D341Med (cell line): ENCODE data around the gene FAM47C.
A peak's percentile ranks its signal among the peaks of the same experiment; 100 is the strongest.
"Not testable (repeated sequence)": the region's sequence is repeated elsewhere in the genome, so short reads cannot be mapped to it uniquely, and the experiment has no call there.

Experiments used
- DNase-seq: peaks from one replicate; pipeline ENCODE4 v3.0.0; 2012; ENCODE audit warnings: low spot score

The FAM47C gene

GRCh38 chrX:37008182-37008581 lies at the start of gene FAM47C:
Gene FAM47C, plus strand, starts transcription at chrX:37008366. Its CDS starts 45 bp downstream, at chrX:37008411.
- DNase-seq: not testable (repeated sequence)

- DNase-seq: no peak
Measured at GRCh38 chrX:36961590-36961989, 46.6 kb upstream of the FAM47C start.

- no peak for DNase-seq
Measured at GRCh38 chrX:36963069-36963808, 44.9 kb upstream of the FAM47C start.

DNA sequence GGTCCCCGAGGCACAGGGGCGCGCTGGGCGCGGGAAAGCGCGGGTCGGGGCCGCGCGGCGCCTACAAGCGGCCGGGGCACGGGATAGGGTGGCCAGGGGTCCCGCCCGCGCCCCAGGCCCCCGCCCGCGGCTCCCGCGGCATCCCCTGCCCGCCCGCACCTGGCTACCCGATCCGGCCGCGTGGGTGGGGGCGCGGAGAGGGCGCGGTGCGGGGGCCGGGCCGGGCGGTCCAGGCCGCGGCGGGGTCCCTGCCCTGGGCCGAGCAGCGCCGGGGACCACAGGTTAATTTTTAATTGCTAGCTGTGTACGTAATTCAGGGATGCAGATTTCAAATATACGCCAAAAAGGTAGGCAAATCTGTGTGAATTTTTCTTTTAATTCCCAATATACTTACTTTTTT lies 44.3 kb upstream of the FAM47C start:
- DNase-seq: no peak

GRCh38 chrX:36973575-36973974 lies 34.6 kb upstream of the FAM47C start:
- DNase-seq: no peak

- no peak for DNase-seq
Measured at GRCh38 chrX:36974911-36975310, 33.3 kb upstream of the FAM47C start.

DNA sequence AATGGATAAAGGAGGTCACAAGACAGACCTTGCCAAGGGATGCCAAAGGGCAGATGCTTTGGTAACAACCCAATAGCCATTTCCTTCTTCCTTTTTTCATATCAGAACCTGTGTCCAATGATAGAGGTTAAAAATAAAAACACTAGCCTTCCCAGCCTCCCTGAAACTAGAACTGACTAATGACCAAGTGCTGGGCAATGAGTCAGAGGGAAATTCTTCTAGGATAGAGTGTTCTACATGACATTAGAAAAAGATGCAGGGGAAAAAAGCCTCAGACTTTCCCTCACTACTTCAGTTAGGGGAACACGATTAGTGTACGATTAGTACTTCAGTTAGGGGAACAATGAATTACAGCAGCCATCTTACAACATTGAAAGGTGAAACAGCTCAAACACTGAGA lies 29.3 kb upstream of the FAM47C start:
- no peak for DNase-seq

- no peak for DNase-seq
Measured at GRCh38 chrX:36983831-36984230, 24.3 kb upstream of the FAM47C start.

DNA sequence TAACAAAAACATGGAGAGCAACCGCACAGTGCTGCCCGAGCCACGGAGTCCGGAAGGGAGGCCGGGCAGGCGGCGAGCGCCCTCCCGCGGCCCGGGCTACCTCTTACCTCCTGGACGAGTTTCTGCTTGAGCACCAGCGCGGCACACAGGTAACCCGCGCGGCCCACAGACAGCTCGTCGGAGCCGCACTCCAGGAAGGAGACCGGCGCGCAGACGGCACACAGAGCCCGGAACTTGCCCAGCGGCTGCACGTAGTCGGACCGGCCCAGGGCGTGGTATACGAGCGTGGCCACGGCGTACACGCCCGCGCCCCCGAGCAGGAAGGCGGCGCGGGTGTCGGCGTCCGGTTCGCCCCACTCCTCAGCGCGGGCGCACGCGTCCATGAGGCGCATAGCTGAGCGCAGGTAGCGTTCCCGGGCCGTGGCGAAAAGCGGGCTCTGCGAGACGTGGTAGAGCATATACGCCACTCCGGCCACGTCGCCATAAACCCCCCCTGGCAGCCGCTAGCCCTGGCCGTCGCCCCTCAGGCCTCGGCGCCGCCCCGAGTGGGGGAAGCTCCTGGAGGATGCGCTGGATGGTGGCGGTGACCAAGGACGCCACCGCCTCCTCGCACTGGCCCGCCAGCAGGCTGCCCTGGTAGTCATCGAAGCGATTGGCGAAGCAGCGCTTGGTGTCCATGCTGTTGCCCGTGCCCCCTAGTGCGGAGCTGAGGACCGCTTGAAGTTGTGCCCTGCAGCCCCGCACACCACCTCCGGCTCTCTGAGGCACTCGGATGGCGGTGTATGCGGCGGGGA lies 22.6 kb upstream of the FAM47C start:
- peak; percentile 33 for DNase-seq

GRCh38 chrX:36986231-36986630 lies 21.9 kb upstream of the FAM47C start:
- DNase-seq: no peak

GRCh38 chrX:36987212-36987611 lies 21.0 kb upstream of the FAM47C start:
- DNase-seq: not testable (repeated sequence)

DNA sequence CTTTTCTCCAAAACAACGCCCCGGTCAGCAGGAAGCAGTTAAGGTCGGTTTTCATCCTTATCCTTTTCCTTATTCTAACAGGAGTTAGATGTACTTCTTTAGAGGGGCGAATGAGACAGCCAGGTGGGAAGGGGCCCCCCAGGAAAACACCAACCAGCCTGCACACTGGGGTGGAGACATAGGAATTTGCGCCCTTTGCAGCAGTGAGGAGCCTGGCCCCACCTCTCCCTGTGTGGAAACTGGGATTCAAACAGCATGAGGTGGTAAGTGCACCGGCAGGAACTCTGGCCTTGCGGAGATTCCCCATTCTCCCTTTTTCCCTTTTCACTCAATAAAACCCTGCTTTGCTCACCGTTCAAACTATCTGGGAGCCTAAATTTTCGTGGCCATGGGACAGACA lies 8.0 kb upstream of the FAM47C start:
- no peak for DNase-seq

GRCh38 chrX:37010496-37010895 lies 2.3 kb downstream of the FAM47C start:
- no peak for DNase-seq

DNA sequence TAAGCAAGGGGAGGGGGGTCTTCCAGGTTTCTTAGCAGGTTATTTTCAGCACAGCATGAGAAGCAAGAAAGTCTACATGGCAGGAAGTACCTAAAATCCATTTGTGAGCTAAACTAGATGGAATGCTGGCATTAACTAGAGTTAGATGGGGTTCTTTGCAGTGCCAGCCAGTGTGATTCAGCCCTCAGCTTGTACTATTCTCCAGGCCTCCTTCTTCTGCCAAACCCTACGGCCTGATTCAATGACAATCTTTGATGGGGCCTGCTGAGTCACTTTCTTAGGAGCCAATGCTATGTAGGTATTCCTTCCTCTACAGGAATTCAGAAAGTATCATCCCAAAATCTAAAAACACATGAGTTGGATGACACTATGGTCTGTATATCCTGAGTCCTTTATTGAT lies 26.1 kb downstream of the FAM47C start:
- not testable (repeated sequence) for DNase-seq

DNA sequence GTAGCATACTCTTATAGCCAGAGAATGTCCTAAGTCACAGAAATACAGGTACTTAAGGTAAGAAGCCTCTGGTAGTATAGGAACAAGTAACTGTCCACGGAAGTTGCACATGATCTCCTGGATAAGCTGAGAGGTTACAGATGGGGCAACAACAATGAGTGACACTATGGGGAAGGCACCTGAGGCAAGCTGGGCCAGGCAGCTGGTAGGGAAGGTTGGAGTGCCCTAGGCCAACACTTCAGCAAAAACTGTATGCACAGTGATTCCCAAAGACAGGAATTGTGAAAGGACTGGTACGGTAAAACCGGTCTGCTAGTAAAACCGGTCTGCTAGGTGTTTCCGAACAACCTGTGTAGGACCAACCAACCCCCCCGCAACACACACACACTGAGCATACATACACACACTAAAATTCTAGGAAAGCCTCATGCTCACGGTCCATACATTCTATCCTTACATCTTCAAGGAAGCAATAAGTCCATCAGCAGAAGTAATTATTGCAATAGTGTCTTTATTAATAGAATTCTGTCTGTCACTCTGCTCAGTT lies 28.6 kb downstream of the FAM47C start:
- not testable (repeated sequence) for DNase-seq

DNA sequence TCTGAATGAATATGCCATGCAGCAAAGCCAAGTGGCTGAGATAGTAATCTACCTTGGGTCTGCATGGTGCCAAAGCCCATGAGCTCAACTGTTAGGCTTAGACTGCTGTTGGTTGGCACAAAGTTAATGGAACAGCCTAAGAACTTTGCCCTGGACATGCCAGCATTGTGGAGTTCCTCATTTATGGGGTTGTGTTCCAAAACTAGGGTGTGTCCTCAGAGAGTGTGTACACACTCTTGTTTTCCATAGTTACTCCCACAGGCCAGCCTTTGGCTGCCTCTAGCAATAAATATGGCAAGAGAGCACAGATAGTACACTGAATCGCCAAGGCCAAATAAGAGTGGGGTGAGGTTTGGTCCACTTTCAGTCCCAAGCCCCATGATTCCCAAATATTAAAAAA lies 30.6 kb downstream of the FAM47C start:
- not testable (repeated sequence) for DNase-seq

DNA sequence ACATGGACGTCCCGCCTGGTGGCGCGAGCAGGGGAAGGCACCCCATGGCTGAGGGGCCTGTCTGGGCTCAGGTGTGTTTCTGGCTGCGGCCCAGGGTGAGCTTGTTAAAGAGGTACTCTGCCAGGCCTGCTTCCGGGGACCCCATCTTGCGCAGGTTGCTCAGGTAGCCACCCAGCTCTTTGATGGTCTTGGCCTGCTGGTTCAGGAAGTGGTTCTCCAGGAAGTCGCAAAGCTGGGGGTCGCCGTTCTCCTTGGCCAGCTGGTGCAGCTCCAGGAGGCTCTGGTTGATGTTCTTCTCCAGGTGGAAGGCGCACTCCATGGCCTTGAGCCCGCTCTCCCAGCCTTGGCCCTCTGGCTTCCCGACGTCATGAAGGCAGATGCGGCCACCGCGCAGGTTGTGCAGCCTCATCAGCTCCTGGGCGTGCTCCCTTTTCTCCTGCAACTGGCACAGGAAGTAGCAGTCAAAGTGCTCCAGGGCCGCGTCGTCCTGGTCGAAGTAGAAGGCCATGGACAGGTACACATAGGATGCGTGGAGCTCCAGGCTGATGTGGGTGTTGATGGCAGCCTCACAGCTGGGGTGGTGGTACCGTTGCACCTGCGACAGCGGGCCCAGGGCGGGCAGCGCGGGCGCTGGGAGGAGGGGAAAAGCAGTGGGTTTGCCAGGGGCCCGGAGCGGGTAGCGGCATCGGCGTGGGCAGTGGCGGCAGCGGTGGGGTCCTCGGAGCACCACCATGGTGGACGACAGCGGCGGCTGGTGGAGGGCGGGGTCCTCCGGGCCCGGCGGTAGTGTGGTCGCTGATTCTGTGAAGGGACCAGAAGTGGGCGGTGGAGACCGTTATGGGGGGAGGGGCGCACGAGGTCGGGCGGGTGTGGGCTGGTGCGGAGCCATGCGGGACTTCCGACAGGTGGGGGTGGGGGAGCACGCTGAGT lies 35.1 kb downstream of the FAM47C start:
- not testable (repeated sequence) for DNase-seq

- DNase-seq: no peak
Measured at GRCh38 chrX:37047776-37048175, 39.6 kb downstream of the FAM47C start.

DNA sequence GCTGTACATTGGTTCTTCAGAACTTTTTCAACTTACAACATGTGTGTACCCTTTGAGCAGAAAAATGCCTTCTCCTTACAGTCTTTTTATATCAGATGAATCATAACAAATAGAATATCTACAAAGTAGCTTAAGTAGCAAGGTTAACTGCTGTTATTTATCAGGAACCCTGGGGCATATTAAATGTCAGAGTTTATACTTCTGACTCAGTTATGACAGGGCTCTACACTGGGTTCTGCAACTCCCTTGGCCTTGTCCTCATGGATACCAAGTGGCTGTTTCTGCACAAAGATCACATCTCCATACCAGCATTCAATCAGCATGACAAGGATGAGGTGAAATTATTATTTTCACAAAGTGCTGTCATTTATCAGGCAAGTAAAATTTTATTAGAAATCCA lies 49.4 kb downstream of the FAM47C start:
- DNase-seq: not testable (repeated sequence)

- DNase-seq: peak; percentile 21
Measured at GRCh38 chrX:37060999-37061398, 52.8 kb downstream of the FAM47C start.
